GM21381 (cell line): ENCODE results near the gene HECTD4.
"Not testable (repeated sequence)": the region's sequence is repeated elsewhere in the genome, so short reads cannot be mapped to it uniquely, and the experiment has no call there.

Source experiments
- ATAC-seq: cut with Tn5 transposase; IDR thresholded peaks from one replicate; pipeline ENCODE4 v1.9.1; 2021; ENCODE audit warnings: mild to moderate bottlenecking, moderate library complexity; ENCODE audit not compliant: unreplicated experiment

The HECTD4 gene, protein sequence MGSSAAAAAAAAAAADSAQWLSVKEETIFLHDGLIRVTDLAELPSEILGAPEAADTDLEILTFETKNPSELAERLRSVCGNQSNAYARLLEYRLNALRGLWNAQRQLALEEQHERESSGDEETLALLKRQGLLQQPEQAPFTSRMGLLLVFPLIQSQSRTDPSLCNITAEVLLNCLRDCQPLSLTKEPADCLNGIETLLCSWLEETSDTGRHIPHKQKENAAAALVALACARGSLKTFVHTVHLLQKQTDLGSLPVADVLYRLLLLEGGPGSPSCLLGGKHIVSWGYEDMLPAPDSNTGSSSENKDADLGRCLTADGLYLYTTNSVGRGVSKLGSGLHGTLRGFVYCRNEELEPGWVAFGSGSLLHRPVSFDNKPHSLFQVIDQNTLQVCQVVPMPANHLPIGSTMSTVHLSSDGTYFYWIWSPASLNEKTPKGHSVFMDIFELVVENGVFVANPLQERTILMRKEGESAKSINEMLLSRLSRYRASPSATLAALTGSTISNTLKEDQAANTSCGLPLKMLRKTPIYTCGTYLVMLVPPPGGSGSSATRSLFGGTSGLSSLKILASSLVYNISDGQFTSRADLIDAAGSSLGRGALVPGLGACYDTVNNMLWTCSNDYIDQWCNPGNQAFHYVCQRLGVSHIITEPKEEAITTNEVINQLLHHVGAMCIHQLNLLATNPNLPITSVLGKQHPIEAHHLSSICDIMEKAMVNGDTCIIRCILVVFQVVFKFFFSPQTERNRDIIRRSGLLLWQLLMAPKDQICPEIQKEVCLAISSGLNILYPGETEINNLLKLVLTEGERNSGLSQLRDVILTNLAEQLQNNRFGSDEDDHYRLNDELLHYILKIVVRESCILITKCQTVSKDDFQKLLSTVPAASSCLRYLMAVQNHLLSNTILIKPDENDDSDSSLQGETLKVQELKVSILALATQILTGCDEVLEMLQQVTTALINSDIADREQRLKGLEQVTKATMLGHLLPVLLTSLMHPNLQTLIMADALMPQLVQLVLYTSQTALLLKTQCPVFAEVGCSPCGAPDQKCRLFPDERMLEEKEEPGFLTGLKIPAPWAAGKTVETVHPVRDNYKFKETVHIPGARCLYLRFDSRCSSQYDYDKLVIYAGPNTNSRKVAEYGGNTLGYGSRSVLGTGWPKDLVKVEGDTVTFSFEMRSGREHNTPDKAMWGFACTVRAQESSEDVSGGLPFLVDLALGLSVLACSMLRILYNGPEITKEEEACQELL (N-terminal part only)

DNA sequence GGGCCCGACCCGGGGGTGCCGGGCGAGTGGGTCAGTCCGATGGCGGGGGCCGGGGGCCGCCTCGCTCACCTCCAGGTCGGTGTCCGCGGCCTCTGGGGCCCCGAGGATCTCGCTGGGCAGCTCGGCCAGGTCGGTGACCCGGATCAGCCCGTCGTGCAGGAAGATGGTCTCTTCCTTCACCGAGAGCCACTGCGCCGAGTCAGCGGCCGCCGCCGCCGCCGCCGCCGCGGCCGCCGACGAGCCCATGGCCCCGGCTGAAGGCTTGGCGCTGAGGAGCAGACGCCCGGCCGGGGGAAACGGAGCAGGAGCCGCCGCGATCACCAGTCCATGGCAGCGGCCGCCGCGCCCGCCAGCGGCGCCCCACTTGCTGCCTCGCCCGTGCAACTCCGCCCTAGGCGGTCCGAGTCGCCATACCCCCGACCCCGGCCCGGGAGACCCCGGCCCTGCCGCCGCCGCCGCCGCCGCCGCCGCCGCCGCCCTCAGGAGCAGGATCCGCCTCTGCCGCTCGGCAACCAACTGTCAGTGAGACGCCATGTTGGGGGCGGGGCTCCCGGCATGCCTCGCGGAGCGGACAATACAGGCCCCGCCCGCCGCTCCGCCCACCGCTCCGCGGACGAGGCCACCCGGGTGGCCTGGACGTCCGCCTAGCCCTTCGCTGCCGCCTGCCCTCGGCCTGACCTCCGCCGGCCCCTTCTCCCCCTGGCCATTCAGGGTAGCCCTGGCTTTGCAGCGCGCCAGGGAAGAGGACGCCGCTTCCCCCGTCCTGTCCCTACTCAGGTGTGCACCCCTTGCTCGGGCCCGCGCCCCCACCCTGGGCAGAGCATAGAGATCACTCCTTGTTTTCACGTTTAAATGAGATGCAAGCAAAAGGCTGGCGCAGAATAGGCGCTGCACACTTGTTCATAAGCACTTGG lies at the start of gene HECTD4:
Gene HECTD4 (minus strand): TSS at position 549 of the 914 bp plus-strand sequence. CDS start 303 bp downstream, at position 246.
- peak; percentile 91 for ATAC-seq

DNA sequence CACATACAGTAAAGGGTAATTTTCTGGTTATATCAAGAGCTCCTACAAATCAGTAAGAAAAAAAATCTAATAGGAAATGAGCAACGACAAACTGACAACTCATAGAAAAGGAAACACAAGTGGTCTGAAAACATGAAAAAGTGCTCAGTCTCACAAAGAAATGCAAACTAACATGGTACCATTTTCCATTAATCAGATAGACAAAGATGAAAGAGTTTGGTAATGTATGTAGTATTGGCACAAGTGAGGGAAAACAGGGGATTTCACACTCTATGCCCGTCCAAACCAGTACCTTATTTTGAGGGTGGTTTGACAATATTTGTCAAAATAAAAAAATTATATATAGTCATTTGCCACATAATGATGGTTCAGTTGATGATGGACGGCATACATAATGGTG lies 49.7 kb upstream of the HECTD4 start:
- ATAC-seq: no peak

DNA sequence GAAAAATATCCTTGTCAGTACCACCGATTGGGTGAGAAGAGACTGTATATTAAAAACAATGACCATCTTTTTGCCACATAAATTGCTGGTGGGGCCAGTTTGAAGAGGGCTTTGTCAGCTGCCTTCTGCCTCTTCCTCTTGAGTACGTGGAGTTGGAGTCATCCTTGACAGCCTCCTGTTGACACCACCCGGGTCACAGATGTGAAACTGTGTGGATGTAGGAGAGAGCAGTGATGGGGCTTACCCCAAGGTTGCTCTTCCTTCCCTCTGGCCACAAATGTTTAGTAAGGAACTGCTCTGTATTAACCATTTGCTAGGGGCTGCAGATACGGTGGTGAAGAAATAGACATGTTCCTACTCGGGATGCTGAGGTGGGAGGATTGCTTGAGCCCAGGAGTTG lies 48.7 kb upstream of the HECTD4 start:
- no peak for ATAC-seq

DNA sequence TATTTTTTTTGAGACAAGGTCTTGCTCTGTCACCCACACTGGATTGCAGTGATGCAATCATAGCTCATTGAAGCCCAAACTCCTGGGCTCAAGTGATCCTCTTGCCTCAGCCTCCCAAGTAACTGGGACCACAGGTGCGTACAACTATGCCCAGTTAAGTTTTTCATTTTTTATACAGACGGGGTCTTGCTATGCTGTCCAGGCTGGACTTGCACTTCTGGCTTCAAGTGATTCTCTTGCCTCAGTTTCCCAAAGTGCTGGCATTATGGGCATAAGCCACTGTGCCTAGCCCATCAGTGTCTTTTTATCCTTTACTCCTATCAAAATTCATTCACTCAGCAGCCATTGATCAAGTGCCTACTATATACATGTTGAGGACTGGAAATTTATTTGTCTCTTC lies 45.5 kb upstream of the HECTD4 start:
- ATAC-seq: no peak

DNA sequence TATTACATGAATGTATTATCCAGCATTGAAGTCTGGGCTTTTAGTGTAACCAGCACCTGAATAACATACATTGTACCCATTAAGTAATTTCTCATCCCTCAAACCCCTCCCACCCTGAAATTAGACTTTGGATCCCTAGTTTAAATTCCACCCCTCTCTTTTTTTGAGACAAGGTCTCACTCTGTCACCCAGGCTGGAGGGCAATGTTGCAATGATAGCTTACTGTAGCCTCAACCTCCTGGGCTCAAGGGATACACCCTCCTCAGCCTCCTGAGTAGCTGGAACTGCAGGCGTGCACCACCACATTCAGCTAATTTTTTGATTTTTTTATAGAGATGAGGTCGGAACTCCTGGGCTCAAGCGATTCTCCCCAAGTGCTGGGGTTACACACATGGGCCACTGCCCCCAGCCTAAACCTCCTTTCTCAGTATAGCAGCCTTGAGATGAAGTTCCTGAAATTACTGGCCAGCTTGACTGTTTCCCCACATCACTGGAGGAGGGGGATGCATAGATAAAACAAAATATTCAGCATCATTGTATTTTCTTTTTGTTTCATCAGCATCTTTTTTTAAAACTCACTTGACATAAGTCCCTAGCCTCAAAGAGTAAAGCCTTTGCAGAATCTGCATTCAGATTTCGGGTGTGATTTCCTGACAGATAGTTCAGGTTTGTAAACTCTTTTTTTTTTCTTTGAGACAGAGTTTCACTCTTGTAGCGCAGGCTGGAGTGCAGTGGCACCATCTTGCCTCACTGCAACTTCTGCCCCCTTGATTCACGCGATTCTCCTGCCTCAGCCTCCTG lies 43.6 kb upstream of the HECTD4 start:
- ATAC-seq: no peak

DNA sequence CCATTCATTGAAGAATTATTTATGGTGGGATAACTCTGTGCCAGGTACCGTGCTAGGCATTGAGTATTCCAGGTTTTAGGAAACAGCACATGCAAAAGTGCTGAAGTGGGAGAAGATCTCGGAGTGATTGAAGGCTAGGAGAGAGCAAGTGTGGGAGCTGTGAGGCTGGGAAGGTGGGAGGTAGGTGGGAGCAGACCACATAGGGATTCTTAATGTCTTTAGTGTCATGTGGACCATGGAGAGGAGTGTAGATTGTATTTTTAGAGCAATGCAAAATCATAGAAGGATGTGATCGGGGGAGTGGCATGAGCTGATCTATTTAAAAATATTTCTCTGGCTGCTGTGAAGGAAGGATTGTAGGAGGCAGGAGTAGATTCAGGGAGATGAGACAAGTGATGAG lies 41.9 kb upstream of the HECTD4 start:
- no peak for ATAC-seq

DNA sequence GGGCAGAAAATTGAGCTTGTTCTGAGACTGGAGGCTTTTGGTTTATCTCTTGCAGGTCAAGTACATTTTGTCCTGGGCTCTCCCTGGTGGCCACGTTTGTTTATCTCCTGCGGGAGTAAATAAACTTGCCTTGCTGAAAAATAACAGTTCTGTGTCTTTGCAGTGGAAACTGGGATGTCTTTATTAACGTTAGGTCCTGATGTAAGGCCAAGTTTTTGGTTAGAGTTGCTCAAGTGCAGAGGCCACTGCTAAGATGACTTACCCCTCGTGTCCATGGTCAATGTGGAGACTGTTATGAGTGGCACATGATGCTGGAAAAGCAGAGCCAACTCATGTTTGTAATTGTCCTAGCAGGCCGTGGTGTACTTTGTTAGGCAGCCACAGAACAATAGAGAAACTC lies 40.3 kb upstream of the HECTD4 start:
- no peak for ATAC-seq

DNA sequence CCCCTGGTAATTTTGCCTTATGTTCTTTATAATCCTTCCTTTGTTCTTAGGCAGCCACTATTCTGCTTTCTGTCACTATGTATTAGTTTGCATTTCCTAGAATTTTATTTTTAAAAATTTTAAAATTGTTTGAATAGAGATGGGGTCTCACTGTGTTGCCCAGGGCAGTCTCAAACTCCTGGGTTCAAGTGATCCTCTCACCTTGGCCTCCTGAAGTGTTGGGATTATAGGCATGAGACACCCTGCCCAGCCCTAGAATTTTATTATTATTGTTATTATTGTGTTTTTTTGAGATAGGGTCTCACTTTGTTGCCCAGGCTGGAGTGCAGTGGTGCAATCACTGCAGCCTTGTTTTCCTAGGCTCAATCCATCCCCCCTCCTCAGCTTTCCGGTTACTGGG lies 39.1 kb upstream of the HECTD4 start:
- no peak for ATAC-seq

DNA sequence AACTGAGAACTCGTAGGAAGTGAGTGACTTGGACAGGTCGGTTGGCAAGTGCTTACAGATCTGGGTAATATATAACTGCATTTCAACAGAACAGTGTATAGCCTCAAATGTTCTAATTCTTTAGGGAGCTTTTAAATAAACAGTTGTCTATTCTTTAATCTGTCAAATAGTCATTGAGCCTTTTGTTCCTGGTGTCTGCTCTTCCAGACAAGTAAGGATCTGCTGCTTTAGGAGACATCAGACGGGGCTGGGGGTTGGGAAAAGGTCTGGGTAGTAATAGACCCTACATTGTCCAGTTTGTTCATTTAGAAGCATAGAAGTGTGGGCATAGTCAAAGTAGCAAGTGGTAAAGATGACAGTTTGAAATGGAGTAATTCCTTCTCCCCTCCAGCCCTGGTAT lies 38.5 kb upstream of the HECTD4 start:
- no peak for ATAC-seq

DNA sequence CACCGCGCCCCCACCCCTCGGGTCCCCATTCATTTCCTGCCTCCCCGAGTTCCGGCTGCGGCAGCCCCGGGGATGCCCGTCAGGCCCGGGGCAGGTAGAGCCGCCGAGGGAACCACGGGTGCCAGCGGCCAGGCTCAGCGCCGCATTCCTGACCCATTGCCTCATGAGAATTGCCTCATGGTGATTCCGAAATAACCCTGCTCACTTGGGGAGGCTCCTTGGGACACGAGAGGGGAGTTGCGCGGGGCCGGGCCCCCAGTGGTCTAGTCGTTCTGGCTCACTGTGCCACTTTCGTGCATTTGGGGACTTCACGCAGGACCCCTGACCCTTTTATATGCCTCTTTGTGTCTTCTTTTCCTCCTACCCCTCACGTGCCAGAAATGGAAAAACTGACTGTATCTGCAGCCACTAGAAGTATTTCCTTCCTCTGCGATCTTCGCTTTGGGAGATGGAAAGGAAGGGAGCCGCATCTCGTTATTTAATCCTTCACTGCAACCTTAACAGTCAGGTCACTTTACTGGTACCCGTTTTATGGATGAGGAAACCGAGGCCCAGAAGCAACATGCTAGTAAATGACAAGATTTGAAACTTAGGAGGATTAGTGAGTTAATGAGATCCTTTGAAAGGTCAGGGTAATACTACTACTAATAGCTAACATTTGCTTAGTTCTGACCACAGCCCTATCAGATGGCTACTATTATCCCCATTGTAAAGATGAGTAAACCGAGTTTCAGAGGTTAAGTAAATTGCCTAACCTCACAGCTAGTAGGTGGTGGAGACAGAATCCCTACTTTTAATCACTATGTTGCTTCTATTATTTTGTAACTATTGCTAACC lies 37.3 kb upstream of the HECTD4 start:
- no peak for ATAC-seq

DNA sequence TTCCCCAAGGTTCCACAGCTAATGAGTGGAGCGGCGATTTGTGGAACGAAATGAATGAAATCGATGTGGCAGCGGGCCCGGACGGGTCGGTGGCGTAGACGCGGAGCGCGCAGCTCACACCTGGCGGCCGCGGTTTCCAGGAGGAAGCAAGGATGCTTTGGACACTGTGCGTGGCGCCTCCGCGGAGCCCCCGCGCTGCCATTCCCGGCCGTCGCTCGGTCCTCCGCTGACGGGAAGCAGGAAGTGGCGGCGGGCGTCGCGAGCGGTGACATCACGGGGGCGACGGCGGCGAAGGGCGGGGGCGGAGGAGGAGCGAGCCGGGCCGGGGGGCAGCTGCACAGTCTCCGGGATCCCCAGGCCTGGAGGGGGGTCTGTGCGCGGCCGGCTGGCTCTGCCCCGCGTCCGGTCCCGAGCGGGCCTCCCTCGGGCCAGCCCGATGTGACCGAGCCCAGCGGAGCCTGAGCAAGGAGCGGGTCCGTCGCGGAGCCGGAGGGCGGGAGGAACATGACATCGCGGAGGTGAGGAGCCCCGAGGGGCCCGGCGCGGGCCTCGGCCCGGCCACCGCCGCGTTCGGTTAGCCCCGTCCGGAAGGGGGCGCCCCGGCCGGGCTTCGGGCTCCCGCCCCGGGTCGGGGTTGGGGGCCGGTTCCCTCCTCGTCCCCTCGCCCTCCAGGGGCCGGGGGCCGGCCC lies 36.5 kb upstream of the HECTD4 start, which contains the start of gene PTPN11:
Gene PTPN11 (plus strand): TSS at position 340 of the 689 bp plus-strand sequence. CDS start 165 bp downstream, at position 505.
- peak; percentile 69 for ATAC-seq

DNA sequence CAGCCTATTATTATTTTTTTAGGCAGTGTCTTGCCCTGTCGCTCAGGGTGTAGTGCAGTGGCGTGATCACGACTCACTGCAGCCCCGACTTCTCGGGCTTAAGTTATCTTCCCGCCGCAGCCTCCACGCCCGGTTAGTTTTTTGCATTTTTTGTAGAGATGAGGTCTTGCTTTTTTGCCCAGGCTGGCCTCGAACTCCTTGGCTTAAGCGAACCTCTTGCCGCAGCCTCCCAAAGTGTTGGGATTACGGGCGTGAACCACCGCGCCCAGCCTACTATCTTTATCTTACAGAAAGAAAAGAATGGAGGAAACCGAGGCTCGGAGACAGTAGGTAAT lies 36.0 kb upstream of the HECTD4 start:
- ATAC-seq: no peak

DNA sequence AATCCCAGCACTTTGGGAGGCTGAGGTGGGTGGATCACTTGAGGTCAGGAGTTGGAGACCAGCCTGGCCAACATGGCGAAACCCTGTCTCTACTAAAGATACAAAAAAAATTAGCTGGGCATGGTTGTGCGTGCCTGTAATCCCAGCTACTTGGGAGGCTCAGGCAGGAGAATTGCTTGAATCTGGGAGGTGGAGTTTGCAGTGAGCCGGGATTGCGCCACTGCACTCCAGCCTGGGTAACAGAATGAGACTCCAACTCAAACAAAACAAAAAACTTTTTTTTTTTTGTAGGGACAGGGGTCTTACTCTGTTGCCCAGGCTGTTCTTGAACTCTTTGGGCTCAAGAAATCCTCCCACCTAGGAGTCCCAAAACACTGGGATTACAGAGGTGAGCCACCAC lies 33.2 kb upstream of the HECTD4 start:
- not testable (repeated sequence) for ATAC-seq

DNA sequence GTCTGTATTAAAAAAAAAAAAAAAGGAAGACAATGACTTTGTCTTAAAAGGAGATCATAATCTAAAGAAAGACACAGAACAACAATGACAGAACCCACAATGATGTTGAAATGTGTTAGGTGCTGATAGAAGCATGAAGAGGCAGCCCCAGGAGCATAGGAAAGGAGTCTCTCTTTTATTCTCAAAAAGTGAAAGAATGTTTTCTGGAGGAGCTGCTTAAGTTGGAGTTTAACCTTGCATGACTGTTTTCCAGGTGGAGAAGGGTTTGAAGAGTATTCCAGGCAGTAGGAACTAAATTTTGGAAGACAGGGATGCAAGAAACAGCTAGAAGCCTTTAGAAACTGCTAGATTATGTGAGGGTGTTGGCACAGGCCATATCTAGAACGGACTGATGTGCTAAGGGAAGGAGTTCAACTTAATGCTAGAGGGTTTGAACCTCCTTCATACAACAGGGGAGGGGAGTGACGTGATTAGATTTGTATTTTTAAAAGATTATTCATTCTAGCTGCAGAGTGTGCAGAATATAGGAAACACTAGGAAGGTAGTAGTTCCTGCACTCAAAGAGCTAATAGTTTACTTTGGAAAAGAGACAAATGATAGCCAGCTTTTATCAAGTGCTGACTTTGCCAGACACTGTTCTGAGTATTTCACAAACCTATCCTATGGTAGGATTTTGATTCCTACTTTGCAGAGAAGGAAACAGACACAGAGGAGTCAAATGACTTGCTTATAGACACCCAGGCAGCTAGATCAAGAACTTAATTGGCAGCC lies 31.8 kb upstream of the HECTD4 start:
- no peak for ATAC-seq

DNA sequence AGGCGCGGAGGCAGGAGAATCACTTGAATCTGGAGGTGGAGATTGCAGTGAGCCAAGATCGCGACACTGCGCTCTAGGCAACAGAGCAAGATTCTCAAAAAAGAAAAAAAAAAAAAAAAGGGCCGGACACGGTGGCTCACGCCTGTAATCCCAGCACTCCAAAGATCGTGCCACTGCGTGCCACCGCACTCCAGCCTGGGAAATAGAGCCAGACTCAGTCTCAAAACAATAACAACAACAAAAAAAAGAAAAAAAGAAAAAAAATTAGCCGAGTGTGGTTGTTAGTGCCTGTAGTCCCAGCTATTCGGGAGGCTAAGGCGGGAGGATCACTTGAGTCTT lies 27.6 kb upstream of the HECTD4 start:
- ATAC-seq: no peak

DNA sequence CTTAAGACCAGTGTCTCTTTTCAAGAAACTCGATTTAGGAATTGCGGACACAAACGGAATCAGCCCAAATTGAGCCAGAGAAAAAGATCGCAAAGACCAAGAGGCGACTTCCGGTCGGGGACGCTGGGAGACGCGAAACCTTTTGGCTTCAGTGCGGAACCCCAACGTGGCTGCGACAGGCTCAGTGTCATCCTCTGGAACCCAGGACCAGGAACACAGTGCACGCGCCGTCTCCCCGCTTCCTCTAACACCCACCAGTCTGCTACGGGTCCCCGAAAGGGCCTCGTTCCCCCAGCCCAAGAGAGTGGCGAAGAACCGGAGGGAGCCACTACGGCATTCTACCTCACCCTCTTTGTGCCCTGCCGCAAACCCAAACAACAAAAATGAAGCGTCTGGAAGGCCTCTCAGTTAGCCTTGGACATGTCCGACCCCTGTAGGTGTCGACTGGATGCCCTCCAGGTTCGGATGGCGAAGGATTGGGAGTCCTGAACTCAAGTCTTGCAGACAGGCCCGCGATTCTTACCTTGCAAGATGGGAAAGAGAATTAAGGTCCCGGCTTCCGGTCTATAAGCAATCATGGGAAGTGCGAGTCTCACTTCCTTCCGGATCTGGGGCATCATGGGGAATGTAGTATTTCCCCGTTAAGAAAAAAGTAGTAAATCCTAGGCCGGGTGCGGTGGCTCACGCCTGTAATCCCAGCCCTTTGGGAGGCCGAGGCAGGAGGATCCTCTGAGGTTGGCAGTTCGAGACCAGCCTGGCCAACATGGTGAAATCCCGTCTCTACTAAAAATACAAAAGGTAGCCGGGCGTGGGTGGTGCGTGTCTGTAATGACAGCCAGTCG lies 27.1 kb upstream of the HECTD4 start, which contains the start of gene RPL6:
Gene RPL6 (minus strand): TSS at position 542 of the 842 bp plus-strand sequence. CDS start 949 bp downstream, outside the sequence.
- peak; percentile 78 for ATAC-seq
